Kidney epithelial cell (primary cell): ENCODE data around the gene OTOA. TPM values are rescaled to one million over a fixed set of nuclear protein-coding genes. Genes with fewer than 3 reads are reported as not detected.

Experiments used
- DNase-seq: peaks from one replicate; pipeline ENCODE4 v3.0.0-alpha.2; 2010; ENCODE audit warnings: low read depth
- H3K27me3 ChIP-seq: 2 replicates; pipeline ENCODE4 v1.6.0; 2011; ENCODE audit warnings: low read length; ENCODE audit not compliant: control insufficient read depth, insufficient read depth
- H3K36me3 ChIP-seq: 2 replicates; pipeline ENCODE4 v1.5.1; 2011; ENCODE audit warnings: low read length; ENCODE audit not compliant: control insufficient read depth, insufficient read depth
- H3K4me3 ChIP-seq: 2 replicates; pipeline ENCODE4 v1.5.1; 2011; ENCODE audit warnings: low read depth, mild to moderate bottlenecking, control low read depth, low read length
- total RNA-seq: library from RNA; depleted of rRNA; stranded (reverse); fragments of >200 nt; gene quantifications from 2 replicates; pipeline ENCODE4 v1.2.3, GENCODE V29; 2015
- TF ChIP-seq, protein P1 (sequence below): IDR thresholded peaks from 2 replicates; pipeline ENCODE4 v1.5.1; 2011; ENCODE audit warnings: mild to moderate bottlenecking, moderate library complexity, low read length, control low read depth, inconsistent platforms; ENCODE audit not compliant: insufficient read depth, poor library complexity, severe bottlenecking

Gene OTOA
- total RNA-seq, result 0.07 and 0.17 TPM in 2 replicates

DNA sequence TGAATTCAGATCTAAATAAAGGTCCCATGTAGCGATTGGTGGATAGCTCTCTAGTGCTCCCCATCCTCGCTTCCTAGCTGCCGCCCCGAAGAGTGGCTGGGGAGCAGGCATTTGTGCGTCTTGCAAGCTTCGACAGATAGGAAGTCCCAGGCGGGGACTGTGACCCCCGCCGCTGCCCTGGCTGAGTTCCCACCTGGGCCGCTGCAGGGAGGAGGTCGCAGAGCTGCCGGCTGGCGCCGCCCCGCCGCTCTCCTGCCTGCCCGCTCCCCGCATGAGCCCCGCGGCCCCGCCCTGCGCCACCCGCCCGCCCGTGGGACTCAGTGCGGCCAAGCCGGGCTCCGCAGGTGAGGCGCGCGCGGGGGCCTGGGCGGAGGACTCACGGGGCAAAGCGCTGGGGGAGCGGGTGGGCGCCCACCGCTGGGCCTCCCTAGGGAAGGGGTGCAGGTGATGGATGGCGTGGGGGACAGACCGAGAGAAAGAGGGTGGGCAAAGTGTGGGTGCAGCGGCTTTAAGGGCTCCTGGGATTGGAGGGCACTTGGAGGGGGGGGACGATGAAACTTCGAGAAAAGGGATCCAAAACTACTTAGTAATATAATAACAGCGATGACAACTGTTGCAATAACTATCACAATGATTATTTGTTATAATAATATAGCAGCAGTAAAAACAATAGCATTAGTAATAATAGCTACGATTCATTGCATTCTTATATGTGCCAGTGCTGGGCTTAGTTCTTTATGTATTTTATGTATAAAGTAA, at the start of gene OTOA:
TSS of gene OTOA (plus strand) at position 80 of the 759 bp plus-strand sequence. CDS start 14,547 bp downstream, outside the sequence.
- H3K27me3 ChIP-seq, result peaks cover 16% of the 10 kb centered on the region
- H3K4me3 ChIP-seq, result no peak within 1 kb of the TSS
- DNase-seq, result no peak
- no peaks in the 10 kb centered on the region for H3K36me3 ChIP-seq
- TF ChIP-seq, protein P1, sequence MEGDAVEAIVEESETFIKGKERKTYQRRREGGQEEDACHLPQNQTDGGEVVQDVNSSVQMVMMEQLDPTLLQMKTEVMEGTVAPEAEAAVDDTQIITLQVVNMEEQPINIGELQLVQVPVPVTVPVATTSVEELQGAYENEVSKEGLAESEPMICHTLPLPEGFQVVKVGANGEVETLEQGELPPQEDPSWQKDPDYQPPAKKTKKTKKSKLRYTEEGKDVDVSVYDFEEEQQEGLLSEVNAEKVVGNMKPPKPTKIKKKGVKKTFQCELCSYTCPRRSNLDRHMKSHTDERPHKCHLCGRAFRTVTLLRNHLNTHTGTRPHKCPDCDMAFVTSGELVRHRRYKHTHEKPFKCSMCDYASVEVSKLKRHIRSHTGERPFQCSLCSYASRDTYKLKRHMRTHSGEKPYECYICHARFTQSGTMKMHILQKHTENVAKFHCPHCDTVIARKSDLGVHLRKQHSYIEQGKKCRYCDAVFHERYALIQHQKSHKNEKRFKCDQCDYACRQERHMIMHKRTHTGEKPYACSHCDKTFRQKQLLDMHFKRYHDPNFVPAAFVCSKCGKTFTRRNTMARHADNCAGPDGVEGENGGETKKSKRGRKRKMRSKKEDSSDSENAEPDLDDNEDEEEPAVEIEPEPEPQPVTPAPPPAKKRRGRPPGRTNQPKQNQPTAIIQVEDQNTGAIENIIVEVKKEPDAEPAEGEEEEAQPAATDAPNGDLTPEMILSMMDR, result no peak

- TF ChIP-seq, protein P1, result no peak
- DNase-seq, result no peak
- Histone ChIP-seq H3K4me3 (no peak overlapping the region), H3K36me3 (no peaks in the 10 kb centered on the region), H3K27me3 (no peaks in the 10 kb centered on the region)
Measured at GRCh38 chr16:21614896-21615295, 48.9 kb upstream of the OTOA start.

DNA sequence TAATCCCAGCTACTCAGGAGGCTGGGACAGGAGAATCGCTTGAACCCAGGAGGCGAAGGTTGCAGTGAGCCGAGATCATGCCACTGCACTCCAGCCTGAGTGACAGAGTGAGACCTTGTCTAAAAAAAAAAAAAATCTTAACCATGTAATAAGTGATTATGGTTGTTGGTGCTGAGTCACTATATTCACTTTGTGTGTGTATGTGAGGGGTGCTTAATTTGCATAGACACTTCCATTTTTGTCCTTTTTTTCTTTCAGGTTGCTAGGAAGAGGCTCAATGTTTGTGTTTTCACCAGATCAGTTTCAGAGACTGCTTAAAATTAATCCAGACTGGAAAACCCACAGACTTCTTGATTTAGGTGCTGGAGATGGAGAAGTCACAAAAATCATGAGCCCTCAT, 46.2 kb upstream of the OTOA start:
- Histone ChIP-seq H3K4me3 (no peak overlapping the region), H3K27me3 (no peaks in the 10 kb centered on the region), H3K36me3 (no peaks in the 10 kb centered on the region)
- DNase-seq, result no peak
- TF ChIP-seq, protein P1, result no peak

DNA sequence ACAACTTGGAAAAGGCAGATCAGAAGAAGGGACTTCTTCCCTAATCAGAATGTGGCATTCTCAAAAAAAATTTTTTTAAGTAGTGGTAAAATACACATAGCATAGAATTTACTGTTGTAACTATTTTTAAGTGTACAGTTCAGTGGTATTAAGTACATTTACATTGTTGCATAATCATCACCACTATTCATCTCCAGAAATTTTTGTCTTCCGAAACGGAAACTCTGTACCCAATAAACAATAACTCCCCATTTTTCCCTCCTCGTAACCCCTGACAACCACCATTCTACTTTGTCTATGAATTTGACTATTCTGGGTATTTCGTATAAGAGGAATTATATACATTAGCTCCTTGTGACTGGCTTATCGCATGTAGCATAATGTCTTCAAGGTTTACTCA, 45.5 kb upstream of the OTOA start:
- DNase-seq, result no peak
- Histone ChIP-seq H3K36me3 (no peaks in the 10 kb centered on the region), H3K27me3 (no peaks in the 10 kb centered on the region)

GRCh38 chr16:21619765-21620425, 43.9 kb upstream of the OTOA start:
- H3K4me3 ChIP-seq, result no peak overlapping the region
- H3K27me3 ChIP-seq, result no peaks in the 10 kb centered on the region
- DNase-seq, result no peak
- TF ChIP-seq, protein P1, result no peak
- H3K36me3 ChIP-seq, result no peaks in the 10 kb centered on the region

More for the DNA sequence above, 45.5 kb upstream of the OTOA start:
- H3K4me3 ChIP-seq, result no peak overlapping the region
- TF ChIP-seq, protein P1, result no peak

- H3K27me3 ChIP-seq, result no peaks in the 10 kb centered on the region
- TF ChIP-seq, protein P1, result no peak
- H3K4me3 ChIP-seq, result no peak overlapping the region
- no peaks in the 10 kb centered on the region for H3K36me3 ChIP-seq
- no peak for DNase-seq
Measured at GRCh38 chr16:21620592-21620991, 43.2 kb upstream of the OTOA start.
